OCI-LY1 (cell line): Measurements from ENCODE around the gene TMC7.
A peak's percentile ranks its signal among the peaks of the same experiment; 100 is the strongest.

Source experiments
- H2AFZ ChIP-seq: fragments of 200-600 bp; sonication (generic), shearing (Covaris generic); 2 replicates; pipeline ENCODE4 v1.6.0; 2014; ENCODE audit warnings: antibody characterized with exemption, mild to moderate bottlenecking, low read length
- H3F3A ChIP-seq: fragments of 200-600 bp; sonication (generic), shearing (Covaris generic); 2 replicates; pipeline ENCODE4 v1.6.0; 2014; ENCODE audit warnings: mild to moderate bottlenecking, antibody characterized with exemption, low read length, moderate library complexity; ENCODE audit not compliant: insufficient read depth
- H3K27ac ChIP-seq: fragments of 200-600 bp; sonication (generic); 2 replicates; pipeline ENCODE4 v1.5.1; 2014; ENCODE audit warnings: low read length, mixed run types, mild to moderate bottlenecking, low read depth; ENCODE audit not compliant: poor library complexity, severe bottlenecking
- H3K27me3 ChIP-seq: fragments of 200-600 bp; sonication (generic); 2 replicates; pipeline ENCODE4 v1.6.0; 2014; ENCODE audit warnings: antibody characterized with exemption, mild to moderate bottlenecking, low read length, moderate library complexity; ENCODE audit not compliant: insufficient read depth
- H3K36me3 ChIP-seq: fragments of 200-600 bp; sonication (generic); 2 replicates; pipeline ENCODE4 v1.6.1; 2014; ENCODE audit warnings: mild to moderate bottlenecking, antibody characterized with exemption, low read length, moderate library complexity, mixed read lengths; ENCODE audit not compliant: insufficient read depth
- H3K4me1 ChIP-seq: fragments of 200-600 bp; sonication (generic); 2 replicates; pipeline ENCODE4 v1.5.1; 2014; ENCODE audit warnings: mild to moderate bottlenecking, low read length, moderate library complexity; ENCODE audit not compliant: insufficient read depth, severe bottlenecking
- H3K4me2 ChIP-seq: fragments of 200-600 bp; sonication (generic), shearing (Covaris generic); 2 replicates; pipeline ENCODE4 v1.6.1; 2014; ENCODE audit warnings: low read length
- H3K4me3 ChIP-seq: fragments of 200-600 bp; sonication (generic); 2 replicates; pipeline ENCODE4 v1.5.1; 2014; ENCODE audit warnings: low read length, low read depth, mild to moderate bottlenecking, mixed read lengths; ENCODE audit not compliant: poor library complexity, severe bottlenecking
- H3K79me2 ChIP-seq: fragments of 200-600 bp; shearing (Covaris generic); 2 replicates; pipeline ENCODE4 v1.6.1; 2016; ENCODE audit warnings: mixed run types, low read length, mixed read lengths; ENCODE audit not compliant: insufficient read depth
- H3K9ac ChIP-seq: fragments of 200-600 bp; sonication (generic), shearing (Covaris generic); 2 replicates; pipeline ENCODE4 v1.6.1; 2014; ENCODE audit warnings: mild to moderate bottlenecking, low read length, mixed read lengths
- H3K9me2 ChIP-seq: fragments of 200-600 bp; sonication (generic), shearing (Covaris generic); 2 replicates; pipeline ENCODE4 v1.6.1; 2014; ENCODE audit warnings: low read depth, mild to moderate bottlenecking, low read length, mixed read lengths
- H3K9me3 ChIP-seq: fragments of 200-600 bp; shearing (Covaris generic); 2 replicates; pipeline ENCODE4 v1.6.1; 2014; ENCODE audit warnings: low read length, mixed read lengths
- H4K20me1 ChIP-seq: fragments of 200-600 bp; sonication (generic), shearing (Covaris generic); 2 replicates; pipeline ENCODE4 v1.6.0; 2016; ENCODE audit warnings: mild to moderate bottlenecking, low read length; ENCODE audit not compliant: insufficient read depth
- EZH2 ChIP-seq: fragments of 200-600 bp; sonication (generic), shearing (Covaris generic); IDR thresholded peaks from 2 replicates; pipeline ENCODE4 v1.8.0; 2017; ENCODE audit warnings: borderline replicate concordance, mixed run types, mild to moderate bottlenecking, antibody characterized with exemption, low read length, moderate library complexity, mixed read lengths
- TF ChIP-seq, protein P1 (sequence below): fragments of 200-600 bp; sonication (generic), shearing (Covaris generic); IDR thresholded peaks from 2 replicates; pipeline ENCODE4 v1.5.1; 2017; ENCODE audit warnings: mild to moderate bottlenecking, antibody characterized with exemption, low read length, moderate library complexity, mixed read lengths

Gene TMC7

DNA sequence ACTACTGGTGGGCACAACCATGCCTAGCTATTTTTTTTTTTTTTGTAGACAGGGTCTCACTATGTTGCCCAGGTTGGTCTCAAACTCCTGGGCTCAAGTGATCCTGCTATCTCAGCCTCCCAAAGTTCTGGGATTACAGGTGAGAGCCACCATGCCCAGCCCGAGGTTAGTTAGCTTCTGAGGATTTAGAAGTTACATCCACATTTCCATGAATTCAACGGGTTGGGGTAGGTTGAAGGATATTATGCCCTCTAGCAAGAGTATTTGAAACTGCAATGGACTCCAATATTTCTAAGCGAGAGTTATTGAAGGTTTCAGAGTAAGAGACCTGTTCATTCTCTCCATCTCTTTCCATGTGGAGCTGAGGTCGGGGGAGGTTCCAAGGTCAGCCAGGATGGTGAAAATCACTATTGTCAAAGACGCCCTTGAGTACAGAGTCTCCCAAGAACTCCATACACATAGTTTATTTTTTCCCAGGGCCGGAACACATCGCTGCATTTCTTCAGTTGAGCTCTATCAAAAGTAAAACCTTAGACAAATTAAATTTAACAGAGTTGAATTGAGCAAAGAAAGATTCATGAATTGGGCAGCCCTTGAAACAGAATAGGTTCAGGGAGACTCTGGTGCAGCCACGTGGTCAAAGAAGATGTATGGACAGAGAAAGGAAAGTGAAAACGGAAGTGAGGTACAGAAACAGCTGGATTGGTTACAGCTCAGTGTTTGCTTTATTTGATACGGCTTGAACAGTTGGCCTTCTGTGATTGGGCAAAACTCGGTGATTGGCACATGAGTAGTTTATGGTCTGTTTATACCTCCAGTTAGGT lies 111.0 kb downstream of the TMC7 start:
- H3K79me2 ChIP-seq: no peaks in the 10 kb centered on the region
- 0 out of 2 replicates have a peak, but pooled peaks cover 3% of the 10 kb centered on the region for H3K9me3 ChIP-seq
- H3K27ac ChIP-seq: no peak overlapping the region
- no peak overlapping the region for H3K9ac ChIP-seq
- H3K9me2 ChIP-seq: no peaks in the 10 kb centered on the region
- no peaks in the 10 kb centered on the region for H4K20me1 ChIP-seq
- H3K4me2 ChIP-seq: no peak overlapping the region
- peak overlapping the region; percentile 68; the same call in 1 of the 2 replicates for H2AFZ ChIP-seq
- H3K27me3 ChIP-seq: no peaks in the 10 kb centered on the region
- H3K4me3 ChIP-seq: no peak overlapping the region
- TF ChIP-seq, protein P1, sequence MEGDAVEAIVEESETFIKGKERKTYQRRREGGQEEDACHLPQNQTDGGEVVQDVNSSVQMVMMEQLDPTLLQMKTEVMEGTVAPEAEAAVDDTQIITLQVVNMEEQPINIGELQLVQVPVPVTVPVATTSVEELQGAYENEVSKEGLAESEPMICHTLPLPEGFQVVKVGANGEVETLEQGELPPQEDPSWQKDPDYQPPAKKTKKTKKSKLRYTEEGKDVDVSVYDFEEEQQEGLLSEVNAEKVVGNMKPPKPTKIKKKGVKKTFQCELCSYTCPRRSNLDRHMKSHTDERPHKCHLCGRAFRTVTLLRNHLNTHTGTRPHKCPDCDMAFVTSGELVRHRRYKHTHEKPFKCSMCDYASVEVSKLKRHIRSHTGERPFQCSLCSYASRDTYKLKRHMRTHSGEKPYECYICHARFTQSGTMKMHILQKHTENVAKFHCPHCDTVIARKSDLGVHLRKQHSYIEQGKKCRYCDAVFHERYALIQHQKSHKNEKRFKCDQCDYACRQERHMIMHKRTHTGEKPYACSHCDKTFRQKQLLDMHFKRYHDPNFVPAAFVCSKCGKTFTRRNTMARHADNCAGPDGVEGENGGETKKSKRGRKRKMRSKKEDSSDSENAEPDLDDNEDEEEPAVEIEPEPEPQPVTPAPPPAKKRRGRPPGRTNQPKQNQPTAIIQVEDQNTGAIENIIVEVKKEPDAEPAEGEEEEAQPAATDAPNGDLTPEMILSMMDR: peak; percentile 9; the same call in 1 of the 2 replicates
- no peak for TF ChIP-seq EZH2
- no peaks in the 10 kb centered on the region for H3F3A ChIP-seq
- no peaks in the 10 kb centered on the region for H3K36me3 ChIP-seq
- peaks cover 5% of the 10 kb centered on the region for H3K4me1 ChIP-seq

DNA sequence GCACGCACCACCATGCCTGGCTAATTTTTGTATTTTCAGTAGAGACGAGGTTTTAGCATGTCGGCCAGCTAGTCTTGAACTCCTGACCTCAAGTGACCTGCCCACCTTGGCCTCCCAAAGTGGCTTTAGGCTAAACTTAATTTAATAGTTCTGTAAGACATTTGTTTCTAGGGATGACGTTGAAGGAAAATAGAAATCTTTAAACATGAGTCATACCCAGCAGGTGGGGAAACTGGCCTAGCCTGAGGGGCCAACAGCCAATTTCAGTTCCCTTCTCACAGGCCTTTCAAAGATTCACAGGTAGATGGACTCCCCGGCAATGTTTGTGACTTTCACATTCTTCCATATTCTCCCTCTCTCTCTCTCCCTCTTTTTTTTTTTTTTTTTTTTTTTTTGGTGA lies 111.9 kb downstream of the TMC7 start:
- Histone ChIP-seq H3K4me2 (no peak overlapping the region), H3K4me3 (no peak overlapping the region), H3K9me2 (no peaks in the 10 kb centered on the region), H3K27ac (no peak overlapping the region), H3F3A (no peaks in the 10 kb centered on the region), H3K36me3 (no peaks in the 10 kb centered on the region), H3K79me2 (no peaks in the 10 kb centered on the region), H3K9ac (no peak overlapping the region), H2AFZ (no peak overlapping the region), H3K4me1 (peaks cover 5% of the 10 kb centered on the region), H3K9me3 (0 out of 2 replicates have a peak, but pooled peaks cover 3% of the 10 kb centered on the region), H3K27me3 (no peaks in the 10 kb centered on the region), H4K20me1 (no peaks in the 10 kb centered on the region)
- TF ChIP-seq, protein P1: no peak
- TF ChIP-seq EZH2: no peak

DNA sequence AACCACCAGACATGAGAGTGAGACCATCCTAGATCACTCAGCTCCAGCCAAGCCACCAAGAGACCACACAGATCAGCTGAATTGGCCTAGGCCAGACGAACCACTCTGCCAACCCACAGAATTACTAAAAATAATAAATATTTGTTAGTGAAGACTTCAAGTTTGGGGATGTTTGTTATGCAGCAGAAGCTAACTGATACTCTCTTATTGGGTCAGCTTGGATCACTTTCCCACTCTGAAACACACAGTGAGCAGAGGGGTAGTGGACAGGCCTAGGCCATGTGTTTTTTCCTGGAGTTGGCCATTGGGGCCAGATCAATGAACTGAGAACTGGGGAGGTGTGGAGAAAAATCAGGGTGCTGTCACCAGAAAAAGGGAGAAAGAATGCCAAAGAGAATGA lies 114.4 kb downstream of the TMC7 start:
- no peak for TF ChIP-seq EZH2
- TF ChIP-seq, protein P1: no peak
- Histone ChIP-seq H3K4me1 (peaks cover 5% of the 10 kb centered on the region), H4K20me1 (no peaks in the 10 kb centered on the region), H3K79me2 (no peaks in the 10 kb centered on the region), H3K9me3 (0 out of 2 replicates have a peak, but pooled peaks cover 3% of the 10 kb centered on the region), H3K4me2 (no peak overlapping the region), H3K27me3 (no peaks in the 10 kb centered on the region), H3F3A (no peaks in the 10 kb centered on the region), H3K27ac (no peak overlapping the region), H3K36me3 (no peaks in the 10 kb centered on the region), H3K9ac (no peak overlapping the region), H3K9me2 (no peaks in the 10 kb centered on the region), H3K4me3 (no peak overlapping the region), H2AFZ (no peak overlapping the region)
